Measurements from ENCODE around the gene FRMD6. TPM values are rescaled to one million over a fixed set of nuclear protein-coding genes. Genes with fewer than 3 reads are reported as not detected.

FRMD6 gene
- total RNA-seq, 1 experiment from 2014 or later, result 9.6 TPM

GRCh38 chr14:51666826-51667225 lies 15.1 kb downstream of the FRMD6 start:
- Histone ChIP-seq H2BK120ac (ENCODE audit: low read depth, low read length, poor library complexity, severe bottlenecking) (no peak overlapping the region), H3K56ac (ENCODE audit: insufficient read length, low read depth, low read length) (no peak overlapping the region), H3K18ac (ENCODE audit: insufficient read length, low read depth, low read length) (no peak overlapping the region), H2BK12ac (ENCODE audit: insufficient read length, low read depth, low read length) (no peak overlapping the region), H3T11ph (ENCODE audit: low read length) (no peak overlapping the region), H3K27me3 (ENCODE audit: insufficient read depth, low read length) (no peaks in the 10 kb centered on the region), H3K79me1 (ENCODE audit: insufficient read depth, low read depth, low read length, poor library complexity, severe bottlenecking) (peaks cover 7% of the 10 kb centered on the region), H3K9me3 (ENCODE audit: control insufficient read depth, low read depth, low read length) (no peaks in the 10 kb centered on the region), H3K79me2 (ENCODE audit: insufficient read depth, low read length) (no peaks in the 10 kb centered on the region), H3K4me2 (ENCODE audit: insufficient read depth, insufficient read length, low read length) (no peak overlapping the region), H3K27ac (ENCODE audit: insufficient read length, low read depth, low read length) (no peak overlapping the region), H3K4me1 (ENCODE audit: insufficient read depth, low read length) (no peaks in the 10 kb centered on the region), H2BK5ac (ENCODE audit: insufficient read length, low read length) (no peak overlapping the region), H2BK15ac (ENCODE audit: low read depth, low read length) (no peak overlapping the region), H3K23ac (ENCODE audit: insufficient read length, low read depth, low read length) (no peak overlapping the region), H2BK20ac (ENCODE audit: low read depth, low read length, poor library complexity, severe bottlenecking) (no peak overlapping the region), H3K23me2 (ENCODE audit: insufficient read length, low read depth, low read length, poor library complexity, severe bottlenecking) (no peaks in the 10 kb centered on the region), H2AFZ (ENCODE audit: low read length) (no peak overlapping the region), H4K5ac (ENCODE audit: insufficient read length, low read depth, low read length) (no peak overlapping the region), H4K8ac (replicated peaks; ENCODE audit: insufficient read length, low read depth, low read length) (no peak overlapping the region), H3K14ac (ENCODE audit: insufficient read depth, low read length) (no peak overlapping the region), H4K20me1 (ENCODE audit: control insufficient read depth, insufficient read depth, insufficient read length) (no peaks in the 10 kb centered on the region), H4K91ac (ENCODE audit: insufficient read length, low read depth, low read length) (no peak overlapping the region), H3K4ac (ENCODE audit: low read depth, low read length) (no peak overlapping the region), H3K9ac (ENCODE audit: extremely low read depth, insufficient read length, low read length) (no peak overlapping the region), H2AK5ac (ENCODE audit: insufficient read length, low read length) (no peak overlapping the region)
- Mint-ChIP-seq H3K27me3 (ENCODE audit: low read depth) (no peaks in the 10 kb centered on the region), H3K4me1 (peaks cover 0 to 4% of the 10 kb centered on the region in 2 experiments; a peak in 1 of 4 replicates), H3K9me3 (peaks cover 3% of the 10 kb centered on the region in 2 experiments; a peak in 2 of 5 replicates), H3K4me3 (no peak overlapping the region), H3K36me3 (ENCODE audit: insufficient read depth in 1 of 3, low read depth in 3 of 3) (peaks cover 2 to 11% (median 9%) of the 10 kb centered on the region in 3 experiments; a peak in 4 of 7 replicates), H3K27ac (no peak overlapping the region)
- DNase-seq, result no peak
- no peak for TF ChIP-seq CTCF (conservative IDR thresholded peaks at IDR 0.05)
- WGBS (ENCODE audit: extremely low coverage, insufficient read length, low lambda C conversion rate), result no CpG with 5 or more reads among the region's 4 CpGs

Measured in H9 (cell line).